Measurements from ENCODE around the gene FAF1.

FAF1 gene

GRCh38 chr1:50970509-50970887 is 10.4 kb upstream of the FAF1 start (continued):
- TF ChIP-seq ATF2 (tag by site-specific recombination; IDR thresholded peaks at IDR 0.05; ENCODE audit: low read depth) (0 out of 2 replicates have a peak, but pooled peaks have one; percentile 28), KLF1 (tag by site-specific recombination; IDR thresholded peaks at IDR 0.05) (no peak), ZSCAN5A (tag by site-specific recombination; IDR thresholded peaks at IDR 0.05) (no peak), WT1 (tag by site-specific recombination; IDR thresholded peaks at IDR 0.05) (no peak)

- CTCF ChIA-PET: interaction anchor here (0.7 to 2.3 kb wide), 9 partner anchors 9 to 345 kb away, joined by 3 to 12 read pairs (median 4); partner anchors contain the start of gene FAF1
- peaks cover 5% of the 10 kb centered on the region; the same call in 1 of the 2 replicates for H3K4me1 ChIP-seq (ENCODE audit: control insufficient read depth, insufficient read depth, low read length)
- H3K36me3 ChIP-seq (ENCODE audit: control insufficient read depth in 2 of 2, insufficient read depth in 1 of 2, low read length in 2 of 2): peaks cover 0 to 2% of the 10 kb centered on the region in 2 experiments; a peak in 1 of 3 replicates
- H3K4me3 ChIP-seq (ENCODE audit: low read depth, low read length): peak within 1 kb of the TSS; percentile 91
- POLR2A ChIA-PET: interaction anchor here (0.8 to 4.6 kb wide), 17 partner anchors 10 to 759 kb away, joined by 3 to 157 read pairs (median 4); partner anchors contain the start of genes FAF1 and TTC39A
- H3K9me3 ChIP-seq (ENCODE audit: control insufficient read depth, insufficient read depth, low read depth, low read length): no peaks in the 10 kb centered on the region
- H3K27ac ChIP-seq (ENCODE audit: extremely low read depth, low read depth, low read length): peak within 1 kb of the TSS; percentile 99
- TF ChIP-seq ZNF362 (tag by site-specific recombination; IDR thresholded peaks at IDR 0.05): peak; percentile 47; the same call in 1 of the 2 replicates
- TF ChIP-seq KLF9 (tag by site-specific recombination; IDR thresholded peaks at IDR 0.05; ENCODE audit: low read depth): peak; percentile 29; the same call in 1 of the 2 replicates
- no peak for TF ChIP-seq PRDM1 (tag by site-specific recombination; IDR thresholded peaks at IDR 0.05)
- TF ChIP-seq ZNF133 (tag by site-specific recombination; IDR thresholded peaks at IDR 0.05): no peak
- TF ChIP-seq ZNF837 (tag by site-specific recombination; IDR thresholded peaks at IDR 0.05): no peak
- TF ChIP-seq HIC1 (tag by site-specific recombination; IDR thresholded peaks at IDR 0.05): 0 out of 2 replicates have a peak, but pooled peaks have one; percentile 25
- peak; percentile 39; the same call in 1 of the 2 replicates for TF ChIP-seq ZNF639 (tag by site-specific recombination; IDR thresholded peaks at IDR 0.05)
- TF ChIP-seq ZBTB20 (tag by site-specific recombination; IDR thresholded peaks at IDR 0.05): peak; percentile 69
- TF ChIP-seq ZNF138 (tag by site-specific recombination; IDR thresholded peaks at IDR 0.05; ENCODE audit: borderline replicate concordance): no peak
- TF ChIP-seq ZBTB44 (tag by site-specific recombination; IDR thresholded peaks at IDR 0.05): no peak
- TF ChIP-seq ZBTB48 (tag by site-specific recombination; IDR thresholded peaks at IDR 0.05): peak; percentile 89
- peak; percentile 60 for TF ChIP-seq GLIS1 (tag by site-specific recombination; IDR thresholded peaks at IDR 0.05)
- no peak for TF ChIP-seq HOXA7 (CRISPR knock-in tag; IDR thresholded peaks at IDR 0.05; ENCODE audit: borderline replicate concordance)
- peak; percentile 15; the same call in 1 of the 2 replicates for TF ChIP-seq ZSCAN23 (tag by site-specific recombination; IDR thresholded peaks at IDR 0.05)
- no peak for TF ChIP-seq ZNF18 (tag by site-specific recombination; IDR thresholded peaks at IDR 0.05)
- TF ChIP-seq ZNF157 (tag by site-specific recombination; IDR thresholded peaks at IDR 0.05): no peak
- peak; percentile 94 for TF ChIP-seq ZNF629 (tag by site-specific recombination; IDR thresholded peaks at IDR 0.05)
- TF ChIP-seq ZNF596 (tag by site-specific recombination; IDR thresholded peaks at IDR 0.05): peak; percentile 46; the same call in 1 of the 2 replicates
- peak; percentile 16; the same call in 1 of the 2 replicates for TF ChIP-seq ZIC2 (tag by site-specific recombination; IDR thresholded peaks at IDR 0.05)
- no peak; the same call in 1 of the 2 replicates for TF ChIP-seq ZFHX2 (tag by site-specific recombination; conservative IDR thresholded peaks at IDR 0.05)
Measured at GRCh38 chr1:50969611-50970508, 9.8 kb upstream of the FAF1 start, which contains the start of gene CDKN2C. Gene CDKN2C (plus strand): TSS chr1:50970245. CDS start chr1:50970369, 124 bp downstream.

Measured in HEK293 (cell line).